HT1080 (cell line): Measurements from ENCODE around the gene RECK. TPM values are rescaled to one million over a fixed set of nuclear protein-coding genes. Genes with fewer than 3 reads are reported as not detected.
A peak's percentile ranks its signal among the peaks of the same experiment; 100 is the strongest.

Source experiments
- DNase-seq: peaks from one replicate; pipeline ENCODE4 v3.0.0-alpha.2; 2015; ENCODE audit warnings: low read depth
- total RNA-seq: library from RNA; depleted of rRNA; stranded (reverse); fragments of >200 nt; shearing (Covaris generic); gene quantifications from 2 replicates; pipeline ENCODE4 v1.2.3, GENCODE V29; 2014

Gene RECK
- total RNA-seq, 1 experiment from 2014 or later: 7.5 TPM

DNA sequence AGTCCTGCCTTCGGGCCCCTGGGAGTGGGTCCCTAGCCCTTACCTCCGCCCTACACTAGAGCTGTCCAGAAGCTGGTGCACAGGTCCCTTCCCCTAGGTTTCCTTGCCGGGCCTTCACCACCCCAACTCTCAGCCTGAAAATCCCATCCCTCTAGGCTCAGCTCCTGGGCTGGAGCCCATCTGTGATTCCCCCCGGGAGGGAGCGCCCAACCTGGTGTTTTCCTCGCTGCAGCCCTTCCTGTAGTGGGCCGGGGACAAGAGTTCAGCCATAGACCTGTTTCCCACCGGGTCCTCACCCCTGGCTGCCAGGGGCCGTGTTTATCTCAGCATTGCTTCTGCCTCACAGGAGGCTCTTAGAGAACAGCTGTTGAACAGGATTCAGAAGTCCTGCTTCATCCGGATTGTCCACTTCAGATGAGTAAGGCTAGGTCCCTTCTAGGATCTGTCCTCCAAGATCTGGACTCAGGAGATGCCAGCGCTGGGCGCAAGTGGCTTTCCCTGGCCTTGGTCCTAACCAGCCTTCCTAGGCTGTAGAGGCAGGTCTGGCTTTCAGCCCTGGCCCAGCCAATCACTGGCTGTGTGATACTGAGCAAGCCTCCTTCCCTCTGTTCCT lies 100.8 kb downstream of the RECK start:
- DNase-seq: no peak

DNA sequence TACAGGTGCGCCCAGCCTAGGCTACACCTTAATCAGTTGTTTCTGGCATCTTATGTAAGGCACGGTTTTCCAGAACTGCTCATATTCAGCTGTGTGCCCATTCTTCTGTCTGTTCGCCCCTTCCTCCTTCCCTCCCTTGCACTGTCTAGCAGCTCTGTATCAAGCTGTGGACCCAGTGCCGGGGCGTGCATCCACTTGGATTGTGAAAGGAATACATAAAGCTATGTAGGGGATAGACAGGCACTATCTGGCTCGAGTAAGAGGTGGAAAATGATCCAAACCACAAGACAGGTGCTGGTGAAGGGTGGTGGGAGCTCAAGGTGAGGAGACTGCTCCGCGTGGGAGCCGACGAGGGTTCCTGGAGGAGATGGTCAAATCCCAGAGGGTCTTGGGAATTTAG lies 101.8 kb downstream of the RECK start:
- no peak for DNase-seq

DNA sequence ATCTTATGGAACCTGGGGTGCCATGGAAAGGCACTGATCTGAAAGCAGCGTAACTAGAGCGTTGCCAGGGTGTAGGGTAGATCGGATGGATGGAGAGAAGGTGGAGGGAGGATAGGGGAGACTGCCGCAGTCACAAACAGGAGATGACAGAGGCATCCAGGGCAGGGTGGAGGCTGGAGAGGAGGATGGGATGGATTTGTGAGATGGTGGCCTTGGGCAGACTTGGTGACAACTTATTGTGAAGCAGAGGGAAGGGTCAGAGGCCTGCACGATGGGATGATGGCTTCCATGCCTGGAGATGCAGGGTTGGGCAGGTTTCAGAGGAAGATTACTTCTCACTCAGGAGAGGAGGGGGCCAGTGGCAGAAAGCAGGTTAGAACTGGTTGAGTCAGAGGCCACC lies 102.2 kb downstream of the RECK start:
- DNase-seq: no peak

DNA sequence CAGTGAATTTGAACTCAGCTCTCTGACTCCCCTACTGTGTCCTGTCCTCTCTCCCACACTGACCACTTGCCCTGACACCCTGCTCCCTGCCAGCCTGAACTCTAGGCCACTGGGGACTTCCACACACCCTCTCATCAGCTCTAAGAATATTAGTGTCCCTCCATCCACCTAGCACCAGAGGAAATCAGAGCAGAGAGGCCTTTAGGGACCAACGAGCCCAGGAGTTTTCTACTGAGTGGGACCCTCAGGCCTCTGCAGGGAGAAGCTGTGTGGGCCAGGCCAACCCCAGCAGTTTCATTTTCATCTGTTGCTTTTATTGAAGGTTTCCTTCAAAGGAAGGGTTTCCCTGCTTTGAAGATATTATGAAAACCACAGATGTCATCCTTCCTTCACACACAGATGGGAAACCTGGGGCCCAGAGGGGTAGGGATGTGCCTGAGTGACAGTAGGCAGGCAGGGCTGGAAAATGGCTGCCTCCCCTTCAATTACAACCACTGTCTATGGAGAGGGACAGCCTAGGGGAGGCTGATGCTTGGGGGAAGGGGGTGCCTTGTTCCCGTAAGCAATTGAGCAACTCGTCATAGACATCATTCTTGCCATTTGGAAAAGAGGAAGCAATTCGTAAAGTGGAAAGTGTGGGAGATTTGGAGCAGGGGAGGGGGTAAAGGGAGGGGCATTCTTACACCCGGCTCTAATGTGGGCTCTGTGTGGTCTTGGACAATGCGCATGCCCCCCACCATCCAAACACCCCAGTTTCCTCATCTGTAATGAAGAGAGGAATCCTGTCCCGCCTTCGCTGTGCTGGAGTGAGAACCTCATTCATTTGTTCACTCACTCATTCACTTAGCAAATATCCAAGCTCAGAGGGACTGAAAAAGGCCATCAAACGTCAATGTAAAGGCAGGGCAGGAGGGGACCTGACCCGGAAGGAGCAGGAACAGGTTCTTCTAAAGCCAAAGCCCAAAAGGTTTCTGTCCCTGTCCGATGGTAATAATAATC lies 103.7 kb downstream of the RECK start:
- DNase-seq: no peak

DNA sequence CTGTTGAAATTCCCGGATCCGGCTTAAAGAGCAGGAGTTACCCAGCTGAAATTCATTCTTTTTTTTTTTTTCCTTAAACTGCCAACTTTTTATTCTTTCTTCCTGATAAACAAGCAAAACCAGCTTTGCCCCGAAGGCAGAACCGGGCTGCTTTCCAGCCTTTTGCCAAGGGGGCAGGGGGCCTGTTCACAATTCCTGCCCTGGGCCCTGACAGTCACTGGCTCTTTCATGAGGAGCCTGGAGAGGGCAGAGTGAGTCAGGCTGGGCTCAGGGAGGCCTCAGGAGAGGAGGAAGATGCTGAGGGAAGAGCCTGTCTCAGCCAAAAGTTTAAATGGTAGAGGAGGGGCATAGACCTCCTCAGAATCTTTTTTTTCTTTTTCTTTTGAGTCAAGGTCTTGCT lies 104.6 kb downstream of the RECK start:
- peak; percentile 36 for DNase-seq

DNA sequence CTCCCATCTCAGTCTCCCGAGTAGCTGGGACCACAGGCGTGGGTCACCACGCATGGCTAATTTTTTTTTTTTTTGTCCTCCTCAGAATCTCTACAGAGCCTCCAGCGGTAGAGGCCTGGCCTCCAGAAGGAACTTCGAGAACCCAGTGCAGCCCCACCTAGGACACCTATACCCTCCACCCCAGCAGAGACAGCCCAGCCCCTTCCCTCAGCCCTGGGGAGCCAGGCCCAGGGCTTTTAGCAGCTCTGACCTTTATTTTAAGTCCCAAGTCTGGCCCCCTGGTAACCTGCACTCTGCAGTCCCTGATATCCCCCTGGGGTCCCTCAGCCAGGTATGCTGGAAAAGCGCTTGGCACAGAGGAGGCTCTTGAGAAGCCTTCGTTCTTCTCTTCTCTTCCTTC lies 105.0 kb downstream of the RECK start:
- no peak for DNase-seq

DNA sequence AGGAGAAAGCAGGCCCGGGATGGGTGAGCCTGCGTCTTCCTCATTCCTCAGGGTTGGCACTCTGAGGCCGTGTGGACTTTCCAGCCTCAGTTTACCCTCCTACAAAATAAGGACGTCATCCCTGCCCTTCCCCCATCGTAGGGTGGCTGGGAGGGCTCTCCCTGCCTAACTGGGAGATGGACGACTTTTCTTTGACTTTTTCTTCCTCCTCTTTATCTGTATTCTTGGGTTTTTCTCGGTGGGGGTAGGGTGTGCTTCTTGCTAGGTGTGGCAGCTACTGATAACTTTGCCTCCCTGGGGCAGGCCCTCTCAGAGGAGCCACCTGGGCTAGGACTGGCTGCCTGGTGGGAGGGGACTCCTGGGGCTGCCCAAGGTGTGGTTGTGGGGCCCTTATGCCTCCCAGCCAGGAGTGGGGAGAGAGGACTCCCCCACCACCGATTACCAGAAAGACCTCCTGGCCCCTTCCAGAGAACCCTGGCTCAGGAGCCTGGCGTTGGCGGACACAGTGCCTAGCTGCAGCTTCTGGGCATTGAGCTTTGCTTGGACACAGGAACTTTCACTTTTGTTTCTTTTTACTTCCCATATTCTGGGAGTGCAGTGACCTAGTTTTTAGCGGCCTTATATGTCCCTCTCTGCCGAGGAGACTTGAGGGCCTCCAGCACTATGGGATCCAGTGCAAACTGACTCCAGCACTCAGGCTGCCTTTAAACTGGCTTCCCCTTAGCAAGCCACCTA lies 106.0 kb downstream of the RECK start:
- DNase-seq: no peak

DNA sequence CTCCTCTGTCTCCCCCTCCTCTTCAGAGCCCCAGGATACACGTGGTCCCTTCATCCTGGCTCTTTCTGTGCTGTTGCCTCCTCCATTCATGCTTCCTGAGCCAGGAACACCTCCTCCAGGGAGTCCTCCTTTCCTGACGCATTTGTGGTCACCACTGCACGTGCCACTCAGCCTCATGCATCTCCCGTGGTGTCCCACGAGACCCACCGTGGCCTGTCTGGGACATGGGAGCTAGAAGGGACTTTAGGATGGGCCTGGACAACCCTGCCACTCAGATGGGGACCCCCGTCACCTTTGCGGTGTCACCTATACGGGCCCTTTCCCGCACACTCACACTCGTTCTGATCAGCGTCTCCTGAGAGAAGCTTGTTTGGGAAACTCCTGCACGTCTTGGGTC lies 106.5 kb downstream of the RECK start:
- DNase-seq: no peak

DNA sequence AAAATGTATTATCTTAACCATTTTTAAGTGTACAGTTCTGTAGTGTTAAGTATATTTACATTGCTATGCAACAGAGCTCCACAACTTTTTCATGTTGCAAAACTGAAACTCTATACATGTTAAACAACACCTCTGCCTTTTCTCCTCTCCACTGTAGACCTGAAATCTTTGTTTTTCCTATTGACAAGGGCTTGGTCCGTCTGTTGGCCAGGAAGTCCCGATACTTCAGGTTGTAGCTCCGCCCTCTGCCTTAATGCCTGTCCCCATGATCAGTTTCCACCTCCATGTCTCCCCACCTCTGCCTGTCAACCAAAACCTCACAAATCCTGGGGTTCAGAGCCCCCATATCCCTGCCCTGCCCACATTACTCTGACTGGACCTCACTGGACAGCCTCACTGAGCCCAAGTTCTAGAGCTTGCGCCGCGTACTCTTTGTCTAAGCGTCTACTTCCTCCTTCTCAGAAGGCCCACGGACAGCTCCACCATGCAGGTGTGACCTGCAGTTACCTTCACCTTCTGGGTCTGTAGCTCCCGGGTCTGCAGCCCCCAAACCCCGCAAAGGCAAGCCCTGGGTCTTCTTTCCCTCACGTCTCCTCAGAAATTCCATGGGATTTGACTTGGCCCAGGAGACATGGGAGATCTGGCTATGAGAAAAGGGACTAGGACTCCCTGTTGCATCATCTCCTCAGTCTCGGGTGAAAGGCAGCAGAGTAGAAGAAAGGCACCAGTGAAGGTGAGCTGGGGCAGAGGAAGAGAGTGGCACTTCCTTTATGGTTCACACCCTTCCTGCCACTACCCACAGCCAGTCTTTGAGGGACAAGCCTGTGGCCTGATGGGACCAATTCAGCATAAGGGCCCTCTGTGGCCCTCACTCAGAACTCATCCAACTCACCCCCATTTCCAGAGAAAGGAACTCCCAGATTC lies 107.9 kb downstream of the RECK start:
- no peak for DNase-seq

DNA sequence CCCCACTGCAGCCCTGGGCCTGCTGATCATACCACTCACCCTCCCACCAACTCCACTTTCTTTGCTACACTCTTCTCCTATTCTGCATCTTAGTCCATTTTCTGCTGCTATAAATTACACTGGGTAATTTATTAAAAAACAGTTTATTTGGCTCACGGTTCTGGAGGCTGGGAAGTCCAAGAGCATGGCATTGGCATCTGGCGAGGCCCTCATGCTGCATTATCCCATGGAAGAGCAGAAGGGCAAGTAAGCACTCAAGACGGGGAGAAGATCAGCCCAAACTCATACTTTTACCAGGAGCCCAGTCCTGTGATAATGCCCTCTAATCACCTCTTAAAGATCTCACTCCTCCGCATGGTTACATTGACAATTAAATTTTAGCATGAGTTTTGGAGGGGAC lies 109.3 kb downstream of the RECK start:
- no peak for DNase-seq

DNA sequence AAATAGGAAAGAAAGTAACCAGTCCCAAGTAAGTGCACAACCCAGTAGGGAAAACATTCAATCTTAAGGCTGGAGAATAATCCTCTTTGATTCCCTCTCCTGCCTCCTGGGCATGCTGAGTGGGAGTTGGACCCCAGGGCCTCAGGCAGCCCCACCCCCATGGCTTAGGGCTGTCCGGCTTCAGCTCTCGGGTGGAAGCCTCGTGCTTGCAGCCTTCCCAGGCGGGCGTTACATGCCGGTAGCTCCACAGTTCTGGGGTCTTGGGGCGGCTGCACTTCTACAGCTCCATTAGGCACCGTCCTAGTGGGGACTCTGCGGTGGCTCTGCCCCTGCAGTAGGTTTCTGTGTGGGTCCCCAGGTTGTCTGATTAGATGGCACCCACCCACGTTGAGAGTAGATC lies 109.9 kb downstream of the RECK start:
- DNase-seq: no peak

DNA sequence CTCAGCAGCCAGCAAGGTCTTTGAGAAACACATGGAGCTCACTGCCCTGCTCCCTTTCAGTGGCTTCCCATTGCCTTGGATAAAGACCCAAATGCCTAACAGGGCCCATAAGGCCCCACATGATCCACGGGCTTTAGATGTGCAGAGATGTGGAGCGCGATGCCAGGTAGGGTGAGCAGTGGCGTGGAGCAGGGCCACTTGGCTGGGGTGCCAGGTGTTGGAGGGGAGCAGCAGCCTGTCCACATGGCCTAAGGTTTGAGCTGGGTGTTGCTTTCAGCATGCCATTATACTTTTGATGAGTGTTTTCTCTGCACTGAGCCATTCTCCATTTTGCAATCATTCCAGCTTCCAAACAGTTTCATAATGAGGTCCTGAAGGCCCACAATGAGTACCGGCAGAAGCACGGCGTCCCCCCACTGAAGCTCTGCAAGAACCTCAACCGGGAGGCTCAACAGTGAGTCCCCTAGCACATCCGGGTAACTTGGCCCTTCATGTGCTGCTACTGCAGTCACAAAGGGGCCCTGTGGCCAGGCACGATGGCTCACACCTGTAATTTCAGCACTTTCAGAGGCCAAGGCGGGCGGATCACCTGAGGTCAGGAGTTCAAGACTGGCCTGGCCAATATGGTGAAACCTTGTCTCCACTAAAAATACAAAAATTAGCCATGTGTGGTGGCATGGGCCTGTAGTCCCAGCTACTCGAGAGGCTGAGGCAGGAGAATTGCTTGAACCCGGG lies 110.9 kb downstream of the RECK start:
- no peak for DNase-seq

DNA sequence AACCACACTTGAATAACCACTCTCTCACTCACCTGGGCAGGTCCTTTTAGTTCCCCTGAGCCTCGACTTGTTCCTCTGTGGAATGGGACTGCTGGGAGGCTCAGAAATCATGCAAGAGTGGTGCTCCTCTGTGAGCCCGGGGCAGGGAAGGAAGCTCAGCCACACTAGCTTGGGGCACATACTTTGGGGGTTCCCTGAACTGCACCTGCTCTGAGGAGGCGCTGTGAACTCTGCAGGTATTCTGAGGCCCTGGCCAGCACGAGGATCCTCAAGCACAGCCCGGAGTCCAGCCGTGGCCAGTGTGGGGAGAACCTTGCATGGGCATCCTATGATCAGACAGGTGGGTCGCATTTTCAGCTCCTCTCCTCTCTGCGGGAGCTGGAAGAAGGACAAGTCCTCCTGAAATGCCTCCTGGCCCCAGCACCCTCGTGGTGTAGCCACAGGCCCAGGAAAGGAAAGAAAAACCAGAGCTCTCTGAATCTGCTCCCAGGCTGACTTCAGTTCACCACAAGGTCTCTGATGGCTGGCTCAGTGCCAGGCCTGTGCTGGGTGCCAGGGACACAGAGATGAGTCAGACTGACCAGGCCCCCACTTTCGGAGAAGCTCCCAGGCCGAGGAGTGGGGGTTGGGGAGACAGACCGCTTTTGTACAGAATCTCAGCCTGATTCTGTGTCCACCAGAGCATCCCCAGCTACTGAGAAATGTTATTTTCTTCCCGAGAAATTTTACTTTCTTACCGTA lies 111.8 kb downstream of the RECK start:
- DNase-seq: peak; percentile 98

DNA sequence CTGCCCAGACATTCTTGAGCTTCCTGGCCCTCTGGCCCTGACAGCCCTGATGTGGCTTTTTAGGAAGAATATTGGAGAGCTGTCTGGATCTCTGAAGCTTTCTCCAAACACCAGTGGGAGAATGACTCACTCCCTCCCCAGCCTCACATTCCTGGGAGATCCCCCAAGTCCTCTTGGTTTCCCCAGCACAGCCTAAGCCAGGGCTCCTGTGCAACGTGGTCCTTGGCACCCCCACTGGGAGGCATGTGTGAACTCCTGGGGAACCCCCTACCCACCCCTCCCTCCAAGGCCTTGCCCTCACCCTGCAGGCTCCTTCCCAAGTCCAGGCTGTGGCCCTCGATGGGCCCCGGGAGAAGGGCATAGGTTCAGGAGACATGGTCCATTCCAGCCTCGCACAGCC lies 112.5 kb downstream of the RECK start:
- DNase-seq: peak; percentile 64

DNA sequence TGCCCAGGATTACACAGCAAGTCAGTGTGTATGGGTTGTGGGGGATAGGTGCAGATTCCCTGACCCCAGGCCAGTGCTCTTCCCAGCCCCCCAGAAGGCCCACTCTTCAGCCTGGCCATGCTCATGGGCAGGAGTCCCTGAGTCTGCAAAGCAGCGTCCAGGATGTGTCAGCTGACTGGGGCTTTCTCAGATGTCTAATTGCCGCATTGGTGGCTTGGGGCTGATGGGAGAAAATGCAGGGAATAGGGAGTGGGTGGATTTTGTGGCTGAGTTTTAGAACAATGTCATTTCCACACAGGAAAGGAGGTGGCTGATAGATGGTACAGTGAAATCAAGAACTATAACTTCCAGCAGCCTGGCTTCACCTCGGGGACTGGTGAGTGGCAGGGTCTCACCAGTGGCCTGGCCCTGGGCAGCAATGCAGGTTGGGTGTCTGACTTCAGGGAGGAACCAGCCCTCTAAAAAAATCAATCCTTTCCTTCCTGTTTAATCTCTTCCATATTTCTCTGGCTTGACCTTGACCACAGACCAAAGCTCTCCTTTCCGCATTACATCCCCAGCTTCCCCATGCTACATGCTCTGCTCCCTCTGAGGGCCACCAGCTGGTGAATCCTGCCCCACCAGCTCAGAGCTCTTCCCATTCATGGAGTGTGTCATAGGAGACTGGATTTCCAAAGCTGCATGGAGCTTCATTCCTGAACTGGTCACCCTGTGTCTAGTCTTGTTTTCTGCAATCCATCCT lies 114.0 kb downstream of the RECK start:
- peak; percentile 39 for DNase-seq

DNA sequence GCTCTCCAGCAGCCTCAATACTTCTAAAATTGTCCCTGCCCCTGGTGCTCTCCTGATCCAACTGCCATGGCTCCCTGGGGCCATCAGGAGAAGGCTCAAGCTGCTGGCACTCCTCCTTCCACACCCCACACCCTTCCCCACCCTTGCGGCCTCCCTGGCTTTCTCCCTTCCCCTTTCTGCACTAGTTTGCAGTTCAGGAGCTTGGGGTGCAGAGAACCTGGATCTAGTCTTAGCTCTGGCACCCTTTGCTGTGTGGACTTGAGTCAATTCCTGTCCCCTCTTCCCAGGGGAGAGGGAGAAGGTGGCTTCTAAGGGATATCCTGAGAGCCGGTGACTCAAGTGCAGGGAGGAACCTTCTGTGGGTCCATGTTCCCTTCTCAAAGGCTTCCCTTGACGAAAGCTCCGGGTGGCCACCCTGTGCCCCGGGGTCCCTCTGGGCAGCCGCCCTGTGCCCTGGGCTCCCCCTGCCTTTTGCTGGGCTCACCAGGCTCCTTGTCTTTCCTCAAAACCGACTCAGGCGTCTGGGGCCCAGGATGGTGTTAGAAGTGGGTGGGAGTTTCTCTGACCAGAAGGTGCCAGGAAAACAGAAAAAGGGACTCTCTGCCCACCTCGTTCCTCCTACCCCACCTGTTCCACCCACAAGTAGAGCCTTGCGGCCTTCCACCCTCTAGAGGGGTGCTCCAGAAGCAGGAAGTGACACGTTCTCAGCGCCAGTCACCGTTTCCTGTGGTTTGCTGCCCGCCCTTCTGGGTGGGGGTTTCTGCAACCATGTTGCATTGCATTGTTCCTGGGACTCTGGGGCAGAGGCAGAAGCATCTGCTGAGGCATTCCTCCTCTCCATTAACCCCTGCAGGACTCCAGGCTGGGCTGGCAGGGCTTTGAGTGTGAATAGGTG lies 114.8 kb downstream of the RECK start:
- peak; percentile 97 for DNase-seq

DNA sequence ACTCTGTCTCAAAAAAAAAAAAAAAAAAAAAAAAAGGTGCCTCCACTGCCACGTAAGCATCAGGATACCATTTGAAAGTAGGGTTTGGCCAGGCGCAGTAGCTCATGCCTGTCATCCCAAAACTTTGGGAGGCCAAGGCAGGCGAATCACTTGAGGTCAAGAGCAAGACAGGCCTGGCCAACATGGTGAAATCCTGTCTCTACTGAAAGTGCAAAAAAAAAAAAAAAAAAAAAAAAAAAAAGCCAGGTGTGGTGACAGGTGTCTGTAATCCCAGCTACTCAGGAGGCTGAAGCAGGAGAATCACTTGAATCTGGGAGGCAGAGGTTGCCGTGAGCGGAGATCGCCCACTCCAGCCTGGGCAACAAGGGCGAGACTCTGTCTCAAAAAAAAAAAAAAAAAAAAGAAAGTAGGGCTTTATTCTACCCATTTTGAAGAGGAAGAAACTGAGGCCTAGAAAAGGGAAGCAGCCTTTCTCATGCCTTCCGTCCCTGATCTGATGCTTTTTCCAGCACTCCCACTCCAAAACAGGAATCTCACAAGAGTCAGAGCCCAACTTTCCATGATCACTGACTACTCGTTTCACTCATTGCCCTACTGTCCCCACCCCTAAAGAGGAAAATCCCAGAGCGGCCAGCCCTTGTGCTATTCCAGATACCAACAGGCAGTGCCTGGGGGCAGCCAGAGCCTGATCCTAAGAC lies 116.2 kb downstream of the RECK start:
- no peak for DNase-seq
